Astrocyte of the cerebellum (primary cell): ENCODE data around the gene RPS6KA2.

Source experiments
- DNase-seq: peaks from one replicate; pipeline ENCODE4 v3.0.0-alpha.2; 2011; ENCODE audit warnings: low read depth
- H3K4me3 ChIP-seq: 2 replicates; pipeline ENCODE4 v1.5.1; 2011; ENCODE audit warnings: mild to moderate bottlenecking, low read depth, low read length, moderate library complexity
- in situ Hi-C: cut with HindIII; loops from 2 replicates; pipeline ENCODE4 v1.10.0; 2017; ENCODE audit warnings: low sequenced_read_pairs
- TF ChIP-seq, protein P1 (sequence below): IDR thresholded peaks from 2 replicates; pipeline ENCODE4 v1.5.1; 2012; ENCODE audit warnings: low read length, low read depth, moderate library complexity, mild to moderate bottlenecking; ENCODE audit errors: missing control alignments

Gene RPS6KA2

GRCh38 chr6:166485651-166486535, 141.2 kb downstream of the RPS6KA2 start:
- no peak overlapping the region for H3K4me3 ChIP-seq
- TF ChIP-seq, protein P1, sequence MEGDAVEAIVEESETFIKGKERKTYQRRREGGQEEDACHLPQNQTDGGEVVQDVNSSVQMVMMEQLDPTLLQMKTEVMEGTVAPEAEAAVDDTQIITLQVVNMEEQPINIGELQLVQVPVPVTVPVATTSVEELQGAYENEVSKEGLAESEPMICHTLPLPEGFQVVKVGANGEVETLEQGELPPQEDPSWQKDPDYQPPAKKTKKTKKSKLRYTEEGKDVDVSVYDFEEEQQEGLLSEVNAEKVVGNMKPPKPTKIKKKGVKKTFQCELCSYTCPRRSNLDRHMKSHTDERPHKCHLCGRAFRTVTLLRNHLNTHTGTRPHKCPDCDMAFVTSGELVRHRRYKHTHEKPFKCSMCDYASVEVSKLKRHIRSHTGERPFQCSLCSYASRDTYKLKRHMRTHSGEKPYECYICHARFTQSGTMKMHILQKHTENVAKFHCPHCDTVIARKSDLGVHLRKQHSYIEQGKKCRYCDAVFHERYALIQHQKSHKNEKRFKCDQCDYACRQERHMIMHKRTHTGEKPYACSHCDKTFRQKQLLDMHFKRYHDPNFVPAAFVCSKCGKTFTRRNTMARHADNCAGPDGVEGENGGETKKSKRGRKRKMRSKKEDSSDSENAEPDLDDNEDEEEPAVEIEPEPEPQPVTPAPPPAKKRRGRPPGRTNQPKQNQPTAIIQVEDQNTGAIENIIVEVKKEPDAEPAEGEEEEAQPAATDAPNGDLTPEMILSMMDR: no peak
- in situ Hi-C loops: no loop called here
- no peak for DNase-seq

- TF ChIP-seq, protein P1: no peak
- DNase-seq: no peak
- no peak overlapping the region for H3K4me3 ChIP-seq
- in situ Hi-C loops: no loop called here
Measured at GRCh38 chr6:166484863-166485262, 142.2 kb downstream of the RPS6KA2 start.

- DNase-seq: no peak
- in situ Hi-C loops: no loop called here
- H3K4me3 ChIP-seq: no peak overlapping the region
- TF ChIP-seq, protein P1: no peak
Measured at GRCh38 chr6:166483573-166484250, 143.3 kb downstream of the RPS6KA2 start.

DNA sequence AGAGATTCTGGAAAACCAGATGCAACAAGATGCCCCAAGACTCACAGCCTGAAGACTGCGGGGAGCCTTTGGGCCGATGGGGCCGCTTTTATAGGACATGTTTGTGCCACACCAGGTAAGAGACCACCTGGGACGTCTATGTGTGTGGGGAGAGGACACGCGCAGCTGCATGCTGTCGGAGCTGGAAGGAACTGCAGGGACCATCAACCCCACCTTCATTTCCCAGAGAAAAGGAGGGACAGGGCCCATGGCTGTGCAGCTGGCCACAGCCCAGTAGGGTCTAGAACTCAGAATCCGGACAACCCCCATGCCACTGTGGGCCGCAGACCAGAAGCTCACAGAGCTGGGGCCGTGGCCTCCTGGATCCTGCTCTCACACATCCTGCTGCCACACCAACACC, 144.0 kb downstream of the RPS6KA2 start:
- TF ChIP-seq, protein P1: no peak
- in situ Hi-C loops: no loop called here
- no peak for DNase-seq
- H3K4me3 ChIP-seq: no peak overlapping the region

DNA sequence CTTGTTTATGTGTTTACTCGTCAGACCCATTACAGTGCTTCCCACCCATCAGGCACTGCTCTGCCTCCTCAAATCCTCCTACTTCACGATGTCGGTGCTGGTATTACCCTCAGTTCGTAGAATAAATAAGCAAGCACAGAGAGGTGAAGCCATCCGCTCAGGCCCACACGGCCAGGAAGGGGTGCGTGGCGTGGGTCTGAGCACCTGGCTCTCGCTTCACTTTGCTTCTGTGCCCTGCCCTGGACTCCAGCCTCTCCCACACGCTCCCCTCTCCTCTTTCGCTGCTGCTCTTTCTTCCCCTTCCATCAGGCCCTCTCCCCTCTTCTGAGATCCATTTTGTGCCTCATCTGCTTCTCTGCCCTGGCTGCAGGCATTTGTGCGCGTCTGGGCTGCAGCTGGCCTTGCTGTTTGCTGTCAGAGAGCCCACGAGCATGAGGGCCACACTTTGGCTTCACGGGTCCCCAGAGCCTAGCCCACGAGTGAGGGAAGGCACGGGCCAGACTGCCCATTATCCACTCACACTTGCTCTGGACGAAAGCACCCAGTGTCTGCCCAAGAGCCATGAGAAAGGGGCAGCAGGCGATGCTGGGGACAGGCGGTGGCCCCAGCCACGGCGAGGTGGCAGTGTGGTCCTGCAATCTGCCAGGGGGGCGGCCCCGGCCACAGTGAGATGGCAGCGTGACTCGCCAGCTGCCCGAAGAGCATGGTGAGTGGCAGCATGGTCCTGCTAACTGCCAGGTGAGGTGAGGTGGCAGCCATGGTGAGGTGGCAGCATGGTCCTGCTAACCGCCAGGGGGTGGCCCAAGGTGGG, 148.1 kb downstream of the RPS6KA2 start:
- no peak for DNase-seq
- no peak overlapping the region for H3K4me3 ChIP-seq
- in situ Hi-C loops: no loop called here
- TF ChIP-seq, protein P1: no peak

DNA sequence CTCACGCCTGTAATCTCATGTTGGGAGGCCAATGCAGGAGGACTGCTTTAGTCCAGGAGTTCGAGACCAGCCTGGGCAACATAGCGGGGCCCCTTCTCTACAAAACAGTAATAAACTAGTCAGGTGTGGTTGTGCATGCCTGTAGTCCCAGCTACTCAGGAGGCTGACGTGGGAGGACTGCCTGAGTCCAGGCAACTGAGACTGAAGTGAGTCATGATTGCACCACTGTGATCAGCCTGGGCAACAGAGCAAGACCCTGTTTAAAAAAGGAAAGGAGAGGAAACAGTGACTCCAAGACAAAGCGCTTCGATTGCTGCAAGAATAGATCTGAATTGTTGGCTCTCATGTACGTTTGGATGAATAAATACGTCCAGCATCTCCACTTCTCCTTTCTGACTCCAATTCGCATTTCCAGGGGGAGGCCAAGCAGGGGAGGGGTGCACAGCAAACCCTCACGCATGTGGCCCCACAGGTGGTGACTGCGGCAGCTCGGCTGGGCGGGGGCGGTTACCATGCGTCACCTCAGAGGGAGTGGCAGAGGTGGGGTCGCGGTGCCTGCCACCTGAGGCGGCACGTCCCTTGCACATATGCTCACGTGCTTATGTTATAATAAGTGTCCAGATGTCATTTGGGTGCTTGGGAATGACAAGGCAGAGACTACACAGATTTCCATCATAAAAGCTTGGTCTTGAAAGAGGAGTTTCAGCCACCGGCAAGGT, 149.2 kb downstream of the RPS6KA2 start:
- TF ChIP-seq, protein P1: no peak
- in situ Hi-C loops: no loop called here

More for the DNA sequence above, 149.2 kb downstream of the RPS6KA2 start:
- DNase-seq: no peak
- no peak overlapping the region for H3K4me3 ChIP-seq
